ENCODE results near the gene CDC27.
"Not testable (repeated sequence)": the region's sequence is repeated elsewhere in the genome, so short reads cannot be mapped to it uniquely, and the experiment has no call there.

Gene CDC27

GRCh38 chr17:47188876-47189731 lies at the start of gene CDC27:
TSS of gene CDC27 (minus strand) at chr17:47189295. CDS start at chr17:47189172, 123 bp downstream.
- in situ Hi-C loops (cut with HindIII; ENCODE audit: low pct_ligation_motif_present, low pct_unique_long_range_greater_than_20kb, low sequenced_read_pairs): no loop called here
- peak; percentile 99 for DNase-seq

DNA sequence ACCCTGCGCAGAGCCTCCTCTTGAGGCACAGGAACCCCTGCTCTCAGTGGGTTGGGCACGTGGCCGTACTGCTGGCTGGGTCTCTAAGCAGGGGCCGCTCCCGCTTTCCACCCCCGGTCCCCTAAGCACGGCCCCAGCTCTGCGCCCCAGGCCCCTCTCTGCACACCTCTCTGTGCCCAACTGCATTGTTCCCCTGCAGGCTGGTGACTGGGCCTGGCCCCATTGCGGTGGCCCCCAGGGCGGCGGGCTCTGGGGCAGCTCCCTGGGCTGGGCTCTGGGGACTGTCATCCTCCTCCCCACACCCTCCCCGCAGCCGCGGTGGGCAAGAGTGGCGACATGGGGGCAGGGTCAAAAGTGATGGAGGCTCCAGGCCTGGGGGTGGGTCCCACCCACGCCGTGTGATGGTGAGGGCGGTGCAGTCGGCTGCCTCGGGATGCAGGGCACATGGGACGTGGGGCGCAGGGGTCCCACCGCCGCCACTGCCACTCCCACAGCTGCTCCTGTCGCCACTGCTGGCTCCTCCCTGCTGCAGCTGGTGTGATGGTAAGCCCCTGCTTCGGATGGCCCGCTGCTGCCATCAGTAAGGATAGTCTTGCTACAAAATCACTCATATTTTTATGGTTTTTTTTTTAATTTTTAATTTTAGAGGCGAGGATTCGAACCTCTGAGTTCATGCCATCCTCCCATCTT lies 49.4 kb upstream of the CDC27 start:
- DNase-seq: no peak
- in situ Hi-C loops (cut with HindIII; ENCODE audit: low pct_ligation_motif_present, low pct_unique_long_range_greater_than_20kb, low sequenced_read_pairs): no loop called here

- in situ Hi-C loops (cut with HindIII; ENCODE audit: low pct_ligation_motif_present, low pct_unique_long_range_greater_than_20kb, low sequenced_read_pairs): no loop called here
- no peak for DNase-seq
Measured at GRCh38 chr17:47237841-47238240, 48.7 kb upstream of the CDC27 start.

GRCh38 chr17:47235923-47236322 lies 46.8 kb upstream of the CDC27 start:
- in situ Hi-C loops (cut with HindIII; ENCODE audit: low pct_ligation_motif_present, low pct_unique_long_range_greater_than_20kb, low sequenced_read_pairs): no loop called here
- no peak for DNase-seq

- in situ Hi-C loops (cut with HindIII; ENCODE audit: low pct_ligation_motif_present, low pct_unique_long_range_greater_than_20kb, low sequenced_read_pairs): no loop called here
- no peak for DNase-seq
Measured at GRCh38 chr17:47235506-47235905, 46.4 kb upstream of the CDC27 start.

DNA sequence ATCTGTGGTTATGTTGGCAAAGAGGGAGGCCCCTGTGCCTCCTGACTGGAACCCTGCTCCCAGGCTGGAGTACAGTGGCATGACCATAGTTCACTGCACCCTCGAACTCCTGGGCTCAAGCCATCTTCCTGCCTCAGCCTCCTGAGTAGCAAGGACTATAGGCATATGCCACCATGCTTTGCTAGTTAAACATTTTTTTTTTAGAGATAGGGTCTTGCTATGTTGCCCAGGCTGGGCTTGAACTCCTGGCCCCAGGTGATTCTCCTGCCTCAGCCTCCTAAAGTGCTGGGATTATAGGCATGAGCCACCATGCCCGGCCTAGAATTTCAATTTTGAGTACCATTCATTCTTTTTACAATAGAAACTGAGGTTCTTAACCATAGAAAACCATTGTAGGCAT lies 43.4 kb upstream of the CDC27 start:
- in situ Hi-C loops (cut with HindIII; ENCODE audit: low pct_ligation_motif_present, low pct_unique_long_range_greater_than_20kb, low sequenced_read_pairs): no loop called here
- no peak for DNase-seq

- in situ Hi-C loops (cut with HindIII; ENCODE audit: low pct_ligation_motif_present, low pct_unique_long_range_greater_than_20kb, low sequenced_read_pairs): no loop called here
- no peak for DNase-seq
Measured at GRCh38 chr17:47231866-47232265, 42.8 kb upstream of the CDC27 start.

DNA sequence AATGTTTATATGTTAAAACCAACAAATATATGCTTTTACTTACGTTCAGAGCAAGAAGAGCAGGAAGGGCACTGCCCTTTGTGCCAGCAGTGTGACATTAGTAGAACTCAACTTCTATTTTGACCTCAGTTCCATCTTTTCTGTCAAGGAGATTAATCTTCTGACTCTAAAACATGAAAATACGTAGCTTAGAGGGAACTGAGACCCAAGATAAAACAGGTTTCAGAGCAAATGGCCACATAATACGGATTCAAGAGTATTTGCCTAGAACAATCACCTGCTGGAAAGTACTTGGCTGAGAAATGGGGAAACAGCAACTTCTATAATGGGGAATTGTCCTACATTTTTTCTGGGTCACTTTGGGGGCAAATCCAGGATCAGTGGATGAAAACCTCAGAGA lies 42.2 kb upstream of the CDC27 start:
- in situ Hi-C loops (cut with HindIII; ENCODE audit: low pct_ligation_motif_present, low pct_unique_long_range_greater_than_20kb, low sequenced_read_pairs): no loop called here
- DNase-seq: no peak

GRCh38 chr17:47230864-47231263 lies 41.8 kb upstream of the CDC27 start:
- in situ Hi-C loops (cut with HindIII; ENCODE audit: low pct_ligation_motif_present, low pct_unique_long_range_greater_than_20kb, low sequenced_read_pairs): no loop called here
- DNase-seq: peak; percentile 27

DNA sequence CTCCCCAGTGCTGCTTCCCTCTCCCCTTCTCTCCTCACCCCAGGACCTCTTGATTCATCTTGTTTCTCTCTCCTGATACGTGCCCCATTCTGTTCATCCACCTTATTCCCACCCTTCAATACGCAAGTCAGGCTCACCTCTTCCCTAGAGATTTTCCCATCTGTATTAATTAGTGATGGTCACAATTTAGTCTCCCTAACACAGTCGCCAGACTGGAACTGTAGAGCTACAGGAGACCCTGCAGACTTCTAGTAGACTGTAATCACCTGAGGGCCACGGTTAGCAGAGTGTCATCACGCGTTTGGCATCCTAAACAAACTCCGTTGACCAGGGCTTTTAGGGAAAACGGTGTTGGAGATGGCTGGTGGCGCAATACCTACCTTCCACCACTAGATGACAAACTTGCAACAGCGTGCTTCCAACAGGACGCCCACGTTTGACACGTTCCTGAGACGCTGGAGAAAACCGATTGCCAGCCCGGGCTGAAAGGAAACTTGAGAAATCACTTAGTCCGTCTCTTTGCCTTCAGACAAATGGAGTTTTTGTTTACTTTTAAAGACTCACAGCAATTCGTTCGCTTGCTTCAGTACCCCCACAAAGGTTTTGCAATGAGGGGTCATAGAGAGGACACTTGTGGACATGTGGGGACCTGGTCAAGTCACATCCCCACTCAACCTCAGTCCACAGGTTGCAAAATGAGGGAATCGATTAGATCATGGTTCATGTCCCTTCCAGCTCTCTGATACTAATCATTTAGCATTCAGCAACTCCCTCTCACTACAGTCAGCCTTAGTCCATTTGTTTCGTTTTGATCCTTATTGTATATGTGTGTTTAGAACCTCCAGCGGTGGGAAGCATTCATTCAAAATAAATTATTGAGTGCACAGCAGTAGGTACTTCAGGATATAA lies 40.7 kb upstream of the CDC27 start:
- in situ Hi-C loops (cut with HindIII; ENCODE audit: low pct_ligation_motif_present, low pct_unique_long_range_greater_than_20kb, low sequenced_read_pairs): no loop called here
- DNase-seq: peak; percentile 93

- in situ Hi-C loops (cut with HindIII; ENCODE audit: low pct_ligation_motif_present, low pct_unique_long_range_greater_than_20kb, low sequenced_read_pairs): no loop called here
- DNase-seq: no peak
Measured at GRCh38 chr17:47227862-47228261, 38.8 kb upstream of the CDC27 start.

DNA sequence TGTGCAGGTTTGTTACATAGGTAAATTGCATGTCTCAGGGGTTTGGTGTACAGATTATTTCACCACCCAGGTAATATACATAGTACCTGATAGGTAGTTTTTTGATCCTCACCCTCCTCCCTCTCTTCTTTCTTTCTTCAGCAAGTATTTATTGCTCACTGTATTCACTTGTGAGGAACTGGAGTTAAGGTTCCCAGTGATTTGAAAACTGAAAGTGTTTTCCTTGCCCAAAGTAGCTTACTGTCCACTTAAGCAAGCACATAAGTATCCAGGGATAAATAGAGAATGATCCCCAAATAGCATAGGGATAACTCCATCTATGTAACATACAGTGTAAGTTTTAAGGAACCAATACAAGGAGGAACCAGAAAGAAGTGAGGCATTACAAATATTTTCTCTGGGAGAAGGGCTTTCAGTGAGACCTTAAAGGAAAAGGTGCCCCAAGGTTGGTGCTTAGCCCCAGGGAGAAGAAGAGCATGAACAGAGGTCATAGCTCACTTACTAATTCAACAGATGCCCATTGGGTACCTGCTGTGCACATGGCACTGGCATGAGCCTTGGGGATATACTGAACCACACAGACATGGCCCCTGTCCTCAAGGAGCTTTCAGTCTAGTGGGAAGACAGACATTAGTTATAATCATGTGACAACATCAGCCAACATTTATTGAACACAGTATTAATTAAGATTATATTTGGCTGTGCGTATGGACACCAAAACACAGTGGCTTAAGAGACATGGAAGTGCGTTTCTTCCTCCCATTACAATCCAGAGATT lies 37.0 kb upstream of the CDC27 start:
- no peak for DNase-seq
- in situ Hi-C loops (cut with HindIII; ENCODE audit: low pct_ligation_motif_present, low pct_unique_long_range_greater_than_20kb, low sequenced_read_pairs): no loop called here

GRCh38 chr17:47225436-47225858 lies 36.4 kb upstream of the CDC27 start:
- peak; percentile 67 for DNase-seq

GRCh38 chr17:47224966-47225365 lies 35.9 kb upstream of the CDC27 start:
- in situ Hi-C loops (cut with HindIII; ENCODE audit: low pct_ligation_motif_present, low pct_unique_long_range_greater_than_20kb, low sequenced_read_pairs): no loop called here
- no peak for DNase-seq

More at GRCh38 chr17:47225436-47225858, 36.4 kb upstream of the CDC27 start:
- in situ Hi-C loops (cut with HindIII; ENCODE audit: low pct_ligation_motif_present, low pct_unique_long_range_greater_than_20kb, low sequenced_read_pairs): no loop called here

DNA sequence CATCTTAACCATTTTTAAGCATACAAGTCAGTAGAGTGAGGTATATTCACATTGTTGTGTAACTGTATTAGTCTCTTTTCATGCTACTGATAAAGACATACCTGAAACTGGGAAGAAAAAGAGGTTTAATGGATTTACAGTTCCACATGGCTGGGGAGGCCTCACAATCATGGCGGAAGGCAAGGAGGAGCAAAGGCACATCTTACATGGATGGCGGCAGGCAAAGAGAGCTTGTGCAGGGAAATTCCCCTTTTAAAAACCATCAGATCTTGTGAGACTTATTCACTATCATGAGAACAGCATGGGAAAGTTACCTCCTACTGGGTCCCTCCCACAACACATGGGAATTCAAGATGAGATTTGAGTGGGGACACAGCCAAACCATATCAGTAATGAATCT lies 35.0 kb upstream of the CDC27 start:
- DNase-seq; in situ Hi-C loops (cut with HindIII; ENCODE audit: low pct_ligation_motif_present, low pct_unique_long_range_greater_than_20kb, low sequenced_read_pairs): not testable (repeated sequence)

- in situ Hi-C loops (cut with HindIII; ENCODE audit: low pct_ligation_motif_present, low pct_unique_long_range_greater_than_20kb, low sequenced_read_pairs): no loop called here
- no peak for DNase-seq
Measured at GRCh38 chr17:47223460-47223859, 34.4 kb upstream of the CDC27 start.

- in situ Hi-C loops (cut with HindIII; ENCODE audit: low pct_ligation_motif_present, low pct_unique_long_range_greater_than_20kb, low sequenced_read_pairs): no loop called here
- DNase-seq: no peak
Measured at GRCh38 chr17:47223007-47223406, 33.9 kb upstream of the CDC27 start.

DNA sequence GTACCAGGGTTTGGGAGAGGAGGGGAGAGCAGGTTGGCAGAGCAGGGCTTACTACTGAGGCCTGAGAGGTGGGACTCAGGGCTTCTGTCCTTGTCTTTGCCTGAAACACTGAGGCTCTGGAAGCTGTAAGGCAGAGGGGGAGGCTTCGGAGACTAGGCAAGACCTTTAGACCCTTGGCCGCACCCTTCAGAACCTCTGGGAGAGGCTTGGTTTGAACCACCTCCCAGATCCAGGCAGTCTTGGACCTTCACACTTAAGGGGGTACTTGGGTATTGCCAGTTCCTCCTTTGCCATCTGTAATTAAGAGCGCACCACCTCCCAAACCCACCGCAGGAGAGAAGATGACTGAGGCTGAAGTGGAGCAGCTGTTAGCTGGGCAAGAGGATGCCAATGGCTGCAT lies 33.0 kb upstream of the CDC27 start:
- DNase-seq: no peak
- in situ Hi-C loops (cut with HindIII; ENCODE audit: low pct_ligation_motif_present, low pct_unique_long_range_greater_than_20kb, low sequenced_read_pairs): no loop called here
